Testis (tissue), 3 donors: ENCODE measurements around the gene NCEH1. TPM values are rescaled to one million over a fixed set of nuclear protein-coding genes. Genes with fewer than 3 reads are reported as not detected.

Source experiments
- DNase-seq: peaks from one replicate; pipeline ENCODE4 v3.0.0-alpha.2; 2019
- H3K27ac ChIP-seq, 2 donors: fragments of 200-600 bp; sonication (generic); one replicate each; pipeline ENCODE4 v1.5.1; 2019
- H3K27me3 ChIP-seq: fragments of 200-600 bp; sonication (generic); one replicate; pipeline ENCODE4 v1.5.1; 2019
- H3K36me3 ChIP-seq: fragments of 200-600 bp; sonication (generic); one replicate; pipeline ENCODE4 v1.5.1; 2017; ENCODE audit warnings: low read depth; ENCODE audit errors: missing control alignments
- H3K4me1 ChIP-seq: fragments of 200-600 bp; sonication (generic); one replicate; pipeline ENCODE4 v1.5.1; 2019
- H3K4me3 ChIP-seq, 2 donors: fragments of 200-600 bp; sonication (generic); one replicate each; pipeline ENCODE4 v1.5.1; 2017 to 2019
- H3K9me3 ChIP-seq: fragments of 200-600 bp; sonication (generic); one replicate; pipeline ENCODE4 v1.5.1; 2017
- CTCF ChIP-seq, 3 experiments: fragments of 450-650 bp in 2 of 3; fragments of 200-600 bp in 1 of 3; sonication (generic) in 1 of 3; IDR thresholded peaks; one replicate each; pipeline ENCODE4 v1.5.1; 2016 to 2019; ENCODE audit warnings: antibody characterized with exemption in 3 of 3, mild to moderate bottlenecking in 2 of 3, moderate library complexity in 1 of 3
- POLR2A ChIP-seq: fragments of 450-650 bp; IDR thresholded peaks from one replicate; pipeline ENCODE4 v1.6.1; 2017; ENCODE audit warnings: antibody characterized with exemption, mild to moderate bottlenecking, moderate library complexity
- WGBS, 2 donors: methylation state at CpG; one replicate each; pipeline ENCODE4 v1.1.5; 2018; 5-methylcytosine and 5-hydroxymethylcytosine counted together
- intact Hi-C: fragments of 100-400 bp; cut with DNase I; formaldehyde crosslinking; loops from one replicate; pipeline ENCODE4 v1.15.1; 2023; ENCODE audit warnings: low total_unique reads
- polyA plus RNA-seq: library from polyadenylated mRNA; stranded (reverse); fragments of 350-450 nt; fragmentation: Illumina TruSeq; extraction: RNeasy Lipid Tissue Mini Kit (QIAGEN cat#74804); gene quantifications from one replicate; pipeline ENCODE4 v1.2.3, GENCODE V29; 2014; ENCODE audit warnings: low read depth, low replicate concordance; ENCODE audit not compliant: insufficient read depth
- total RNA-seq, 2 donors: library from RNA; depleted of rRNA; stranded (reverse); fragments of >200 nt; gene quantifications; one replicate each; pipeline ENCODE4 v1.2.3, GENCODE V29; 2016

Gene NCEH1
- total and polyA plus RNA-seq, 3 donors from 2014 or later = 3.2 to 3.8 (median 3.3) TPM

DNA sequence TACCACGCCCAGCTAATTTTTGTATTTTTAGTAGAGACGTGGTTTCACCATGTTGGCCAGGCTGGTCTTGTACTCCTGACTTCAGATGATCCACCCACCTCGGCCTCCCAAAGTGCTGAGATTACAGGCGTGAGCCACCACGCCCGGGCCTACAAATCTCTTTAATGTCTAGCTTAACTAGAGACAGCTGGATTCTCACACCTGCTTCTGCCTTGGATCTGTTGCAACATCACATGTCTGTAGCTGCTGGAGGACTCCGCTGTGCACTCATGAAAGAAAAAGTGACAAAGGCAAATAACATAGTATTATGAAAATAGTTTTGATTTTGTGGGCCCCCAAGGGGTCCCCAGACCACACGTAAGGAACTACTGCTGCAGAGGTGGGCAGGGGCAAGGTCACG, 85.9 kb downstream of the NCEH1 start:
- TF ChIP-seq CTCF (IDR thresholded peaks at IDR 0.05) = no peak
- TF ChIP-seq POLR2A = no peak
- Histone ChIP-seq H3K36me3 (no peaks in the 10 kb centered on the region), H3K9me3 (no peaks in the 10 kb centered on the region), H3K4me1 (no peaks in the 10 kb centered on the region), H3K4me3 (no peak overlapping the region), H3K27ac (no peak overlapping the region), H3K27me3 (no peaks in the 10 kb centered on the region)
- 71 to 80% methylated on average over 9 of the region's 9 CpGs for WGBS, 2 donors
- intact Hi-C loops = no loop called here
- no peak for DNase-seq

DNA sequence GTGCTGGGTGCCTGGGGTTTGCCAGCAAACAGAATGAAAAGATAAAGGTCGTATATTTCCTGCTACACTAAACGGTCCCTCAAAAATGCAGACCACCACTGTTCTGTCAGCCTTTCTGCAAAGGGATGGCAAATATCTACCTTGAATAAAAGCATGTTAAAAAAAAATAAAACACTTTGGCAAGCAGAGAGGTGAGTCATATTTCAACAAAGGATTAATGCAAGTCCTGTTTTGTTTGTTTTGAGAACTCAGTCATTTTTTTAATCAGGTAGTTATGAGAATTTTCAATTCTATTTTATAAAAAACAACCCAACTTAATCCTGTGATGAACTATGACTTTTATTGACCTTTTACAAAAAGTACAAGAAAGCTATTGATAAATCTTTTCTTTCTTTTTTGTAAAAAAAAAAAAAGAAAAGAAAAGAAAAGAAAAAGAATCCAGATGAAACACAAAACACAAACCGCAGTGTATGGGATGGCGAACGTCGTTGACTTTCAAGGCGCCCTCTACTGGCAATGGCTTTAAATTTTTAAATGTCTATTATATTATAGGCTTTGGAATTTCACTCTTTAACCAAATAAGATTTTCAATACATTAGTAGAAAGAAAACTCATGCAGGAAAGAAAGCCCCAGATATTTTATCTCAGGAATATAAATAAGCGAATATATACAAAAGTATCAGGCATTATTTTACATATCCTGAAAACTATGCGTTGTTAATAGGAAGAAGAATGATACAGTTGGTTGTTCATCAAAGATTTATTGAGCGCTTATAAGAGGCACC, 87.8 kb downstream of the NCEH1 start:
- intact Hi-C loops = no loop called here
- Histone ChIP-seq H3K4me1 (no peaks in the 10 kb centered on the region), H3K27me3 (no peaks in the 10 kb centered on the region), H3K4me3 (peak overlapping the region in 1 of 2 donors; percentile 38), H3K9me3 (no peaks in the 10 kb centered on the region), H3K27ac (no peak overlapping the region), H3K36me3 (no peaks in the 10 kb centered on the region)
- peak; percentile 51 for DNase-seq
- WGBS, 2 donors = 24 to 33% methylated on average over 10 of the region's 10 CpGs
- TF ChIP-seq CTCF (IDR thresholded peaks at IDR 0.05) = peak; percentile 38 to 75 (median 46)
- TF ChIP-seq POLR2A = no peak

- DNase-seq = no peak
- 66 to 73% methylated on average over 2 of the region's 2 CpGs for WGBS, 2 donors
- H3K27me3 ChIP-seq = no peaks in the 10 kb centered on the region
- no peaks in the 10 kb centered on the region for H3K4me1 ChIP-seq
- TF ChIP-seq POLR2A (no peak), CTCF (IDR thresholded peaks at IDR 0.05) (no peak)
- no peaks in the 10 kb centered on the region for H3K9me3 ChIP-seq
- H3K4me3 ChIP-seq = no peak overlapping the region
- intact Hi-C loops = no loop called here
- H3K27ac ChIP-seq = no peak overlapping the region
- H3K36me3 ChIP-seq = no peaks in the 10 kb centered on the region
These were observed 88.7 kb downstream of the NCEH1 start for GRCh38 chr3:172622156-172622555.

DNA sequence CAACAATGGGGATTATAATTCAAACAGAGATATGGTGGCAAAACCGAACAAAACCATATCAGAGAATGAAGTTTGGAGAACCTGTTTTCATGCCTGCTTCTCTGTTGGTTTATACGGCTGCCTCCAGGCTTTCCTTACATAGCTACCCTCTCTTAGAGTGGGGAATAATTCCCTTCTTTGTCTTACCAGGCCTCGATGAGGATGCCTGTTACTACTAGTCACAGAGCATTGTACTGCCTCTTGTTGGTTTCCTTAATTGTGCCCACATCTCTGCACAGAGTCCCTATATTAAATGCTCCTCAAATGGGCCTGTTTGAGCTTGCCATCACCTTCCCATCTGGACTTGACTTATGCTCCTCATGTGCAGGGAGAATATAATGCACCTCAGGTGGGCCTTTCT, 92.9 kb downstream of the NCEH1 start:
- H3K27ac ChIP-seq = no peak overlapping the region
- no peak for DNase-seq
- TF ChIP-seq POLR2A (no peak), CTCF (IDR thresholded peaks at IDR 0.05) (no peak)
- no peaks in the 10 kb centered on the region for H3K27me3 ChIP-seq
- H3K36me3 ChIP-seq = no peaks in the 10 kb centered on the region
- no peaks in the 10 kb centered on the region for H3K9me3 ChIP-seq
- H3K4me1 ChIP-seq = no peaks in the 10 kb centered on the region
- WGBS, 2 donors = 62 to 74% methylated on average over 3 of the region's 3 CpGs
- H3K4me3 ChIP-seq = no peak overlapping the region
- intact Hi-C loops = no loop called here
